HepG2 (cell line): Measurements from ENCODE around the gene USP2.

Experiments
- CCAR2 ChIP-seq: fragments of 200-400 bp; formaldehyde crosslinking; optimal IDR thresholded peaks from 2 replicates; pipeline ENCODE3; 2018; ENCODE audit warnings: low read depth, mild to moderate bottlenecking, low read length, moderate library complexity
- CCDC6 ChIP-seq: sonication (generic); formaldehyde crosslinking; IDR thresholded peaks from 2 replicates; pipeline ENCODE4 v1.8.1; 2022; ENCODE audit warnings: mild to moderate bottlenecking, missing genetic modification reagents, moderate library complexity
- HDAC2 ChIP-seq: sonication (generic); formaldehyde crosslinking; IDR thresholded peaks from 2 replicates; pipeline ENCODE4 v1.4.0; 2020; ENCODE audit warnings: missing genetic modification reagents
- KLF6 ChIP-seq: IDR thresholded peaks from 2 replicates; pipeline ENCODE4 v1.8.0; 2016; ENCODE audit warnings: missing biosample characterization, missing genetic modification reagents
- PAF1 ChIP-seq: IDR thresholded peaks from 2 replicates; pipeline ENCODE4 v1.6.1; 2016; ENCODE audit warnings: missing genetic modification reagents, missing compliant biosample characterization
- PAX8 ChIP-seq: sonication (generic); formaldehyde crosslinking; IDR thresholded peaks from 2 replicates; pipeline ENCODE4 v1.8.0; 2022; ENCODE audit warnings: mild to moderate bottlenecking, missing genetic modification reagents, borderline replicate concordance
- POLR2AphosphoS5 ChIP-seq: IDR thresholded peaks from 2 replicates; pipeline ENCODE4 v1.6.1; 2012; ENCODE audit warnings: low read depth, low read length
- RBAK ChIP-seq: sonication (generic); formaldehyde crosslinking; IDR thresholded peaks from 2 replicates; pipeline ENCODE4 v1.5.1; 2020; ENCODE audit warnings: mild to moderate bottlenecking, missing genetic modification reagents
- ZNF460 ChIP-seq: sonication (generic); formaldehyde crosslinking; IDR thresholded peaks from 2 replicates; pipeline ENCODE4 v1.5.1; 2020; ENCODE audit warnings: missing genetic modification reagents, mild to moderate bottlenecking, borderline replicate concordance
- ZNF816 ChIP-seq: sonication (generic); formaldehyde crosslinking; IDR thresholded peaks from 2 replicates; pipeline ENCODE4 v1.8.0; 2022; ENCODE audit warnings: missing genetic modification reagents, mild to moderate bottlenecking, borderline replicate concordance
- TF ChIP-seq, protein P1 (sequence below), 2 experiments: IDR thresholded peaks; 2 replicates each; pipeline ENCODE4 v1.6.1; 2011 to 2012; ENCODE audit warnings: low read length in 2 of 2, borderline replicate concordance in 1 of 2, low read depth in 1 of 2, mild to moderate bottlenecking in 1 of 2, moderate library complexity in 1 of 2

DNA sequence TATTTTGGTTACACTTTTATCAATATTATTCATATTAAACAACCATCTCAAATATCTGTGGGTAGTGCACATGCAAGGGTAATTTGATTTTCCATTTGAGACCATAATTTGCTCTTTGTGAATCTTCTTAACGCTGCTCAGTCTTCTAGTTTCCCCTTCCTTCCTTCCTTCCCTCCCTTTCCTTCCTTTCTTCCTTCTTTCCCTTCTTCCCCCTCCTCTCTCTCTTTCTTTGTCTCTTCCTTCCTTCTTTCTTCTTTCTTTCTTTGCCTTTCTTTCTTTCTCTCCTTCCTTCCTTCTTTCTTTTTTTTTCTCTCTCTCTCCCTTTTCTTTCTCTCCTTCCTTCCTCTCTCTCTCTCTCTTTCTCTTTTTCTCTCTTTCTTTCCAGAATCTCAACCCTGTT lies 51.3 kb downstream of the USP2 start:
- TF ChIP-seq, protein P1, sequence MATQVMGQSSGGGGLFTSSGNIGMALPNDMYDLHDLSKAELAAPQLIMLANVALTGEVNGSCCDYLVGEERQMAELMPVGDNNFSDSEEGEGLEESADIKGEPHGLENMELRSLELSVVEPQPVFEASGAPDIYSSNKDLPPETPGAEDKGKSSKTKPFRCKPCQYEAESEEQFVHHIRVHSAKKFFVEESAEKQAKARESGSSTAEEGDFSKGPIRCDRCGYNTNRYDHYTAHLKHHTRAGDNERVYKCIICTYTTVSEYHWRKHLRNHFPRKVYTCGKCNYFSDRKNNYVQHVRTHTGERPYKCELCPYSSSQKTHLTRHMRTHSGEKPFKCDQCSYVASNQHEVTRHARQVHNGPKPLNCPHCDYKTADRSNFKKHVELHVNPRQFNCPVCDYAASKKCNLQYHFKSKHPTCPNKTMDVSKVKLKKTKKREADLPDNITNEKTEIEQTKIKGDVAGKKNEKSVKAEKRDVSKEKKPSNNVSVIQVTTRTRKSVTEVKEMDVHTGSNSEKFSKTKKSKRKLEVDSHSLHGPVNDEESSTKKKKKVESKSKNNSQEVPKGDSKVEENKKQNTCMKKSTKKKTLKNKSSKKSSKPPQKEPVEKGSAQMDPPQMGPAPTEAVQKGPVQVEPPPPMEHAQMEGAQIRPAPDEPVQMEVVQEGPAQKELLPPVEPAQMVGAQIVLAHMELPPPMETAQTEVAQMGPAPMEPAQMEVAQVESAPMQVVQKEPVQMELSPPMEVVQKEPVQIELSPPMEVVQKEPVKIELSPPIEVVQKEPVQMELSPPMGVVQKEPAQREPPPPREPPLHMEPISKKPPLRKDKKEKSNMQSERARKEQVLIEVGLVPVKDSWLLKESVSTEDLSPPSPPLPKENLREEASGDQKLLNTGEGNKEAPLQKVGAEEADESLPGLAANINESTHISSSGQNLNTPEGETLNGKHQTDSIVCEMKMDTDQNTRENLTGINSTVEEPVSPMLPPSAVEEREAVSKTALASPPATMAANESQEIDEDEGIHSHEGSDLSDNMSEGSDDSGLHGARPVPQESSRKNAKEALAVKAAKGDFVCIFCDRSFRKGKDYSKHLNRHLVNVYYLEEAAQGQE (IDR thresholded peaks at IDR 0.05; ENCODE audit: borderline replicate concordance in 1 of 2, low read depth in 1 of 2, low read length in 2 of 2): no peak
- TF ChIP-seq CCDC6 (CRISPR knock-in tag) (no peak), HDAC2 (no peak), CCAR2 (no peak), PAX8 (no peak), POLR2AphosphoS5 (no peak), RBAK (no peak), KLF6 (CRISPR knock-in tag) (no peak), PAF1 (CRISPR knock-in tag) (no peak), ZNF816 (CRISPR knock-in tag) (no peak), ZNF460 (CRISPR knock-in tag) (no peak)
